Gastrocnemius medialis (tissue), 4 donors: Measurements from ENCODE around the gene DYNLT2B.

Experiments used
- CTCF ChIP-seq, 5 experiments: fragments of 450-650 bp in 3 of 5; fragments of 200-600 bp in 2 of 5; sonication (generic) in 2 of 5; IDR thresholded peaks in 4 of 5; conservative IDR thresholded peaks in 1 of 5; 1 replicate in 4 of 5; 2 replicates in 1 of 5; pipeline ENCODE4 v1.5.1; 2016 to 2019; ENCODE audit warnings: antibody characterized with exemption in 5 of 5, mild to moderate bottlenecking in 3 of 5, moderate library complexity in 3 of 5
- POLR2A ChIP-seq, 2 donors: fragments of 450-650 bp; IDR thresholded peaks; one replicate each; pipeline ENCODE4 v1.6.1; 2017; ENCODE audit warnings: antibody characterized with exemption in 2 of 2, mild to moderate bottlenecking in 2 of 2, moderate library complexity in 2 of 2

DNA sequence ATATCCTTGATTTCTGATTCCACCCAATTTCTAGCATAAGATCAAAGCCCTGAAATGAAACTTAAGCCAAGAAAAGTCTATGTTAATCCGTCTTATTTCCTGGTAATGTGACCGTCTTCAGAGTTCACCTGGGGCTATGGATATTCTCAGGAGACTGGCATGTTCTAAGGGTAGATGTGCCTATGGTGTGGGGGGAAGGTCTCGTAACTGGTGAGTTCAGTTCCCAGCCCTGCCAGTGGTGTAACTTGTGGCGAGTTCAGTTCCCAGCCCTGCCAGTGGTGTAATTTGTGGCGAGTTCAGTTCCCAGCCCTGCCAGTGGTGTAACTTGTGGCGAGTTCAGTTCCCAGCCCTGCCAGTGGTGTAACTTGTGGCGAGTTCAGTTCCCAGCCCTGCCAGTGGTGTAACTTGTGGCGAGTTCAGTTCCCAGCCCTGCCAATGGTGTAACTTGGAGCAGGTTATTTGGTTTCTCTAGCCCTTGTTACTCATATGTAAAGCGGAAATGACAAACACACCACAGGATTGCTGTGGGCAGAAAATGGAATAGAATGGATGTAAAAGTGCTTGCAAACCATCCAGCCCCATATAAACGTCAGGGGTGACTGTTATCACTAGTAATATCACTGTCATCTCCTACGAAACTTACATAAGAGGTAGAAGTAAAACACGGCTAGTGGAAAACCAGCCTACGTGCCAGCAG, 71.3 kb downstream of the DYNLT2B start:
- TF ChIP-seq CTCF (IDR thresholded peaks at IDR 0.05 in 4 of 5, conservative IDR thresholded peaks at IDR 0.05 in 1 of 5): no peak
- TF ChIP-seq POLR2A (IDR thresholded peaks at IDR 0.05): no peak
